Spleen (tissue), 11 donors: ENCODE data around the gene DHRSX. TPM values are rescaled to one million over a fixed set of nuclear protein-coding genes. Genes with fewer than 3 reads are reported as not detected.

Experiments
- DNase-seq: peaks from one replicate; pipeline ENCODE4 v3.0.0-alpha.2; 2020
- H3K27ac ChIP-seq, 8 donors: fragments of 200-600 bp; sonication (generic) in 7 of 8; 1 replicate in 4 of 8; 2 replicates in 4 of 8; pipeline versions ENCODE4 v1.5.0 to v1.8.0; 2016 to 2021; ENCODE audit warnings: inconsistent platforms in 4 of 8, mild to moderate bottlenecking in 4 of 8, moderate library complexity in 1 of 8
- H3K27me3 ChIP-seq, 7 donors: fragments of 200-600 bp; sonication (generic) in 6 of 7; replicated peaks in 1 of 7; 1 replicate in 4 of 7; 2 replicates in 3 of 7; pipeline versions ENCODE4 v1.5.0 to v1.8.0; 2016 to 2021; ENCODE audit warnings: inconsistent platforms in 3 of 7, mild to moderate bottlenecking in 1 of 7
- H3K36me3 ChIP-seq, 6 donors: fragments of 200-600 bp; sonication (generic) in 5 of 6; 1 replicate in 4 of 6; 2 replicates in 2 of 6; pipeline versions ENCODE4 v1.5.0 to v1.8.0; 2016 to 2021; ENCODE audit warnings: inconsistent platforms in 2 of 6
- H3K4me1 ChIP-seq, 6 donors: fragments of 200-600 bp; sonication (generic) in 5 of 6; 1 replicate in 3 of 6; 2 replicates in 3 of 6; pipeline versions ENCODE4 v1.5.0 to v1.8.0; 2016 to 2021; ENCODE audit warnings: inconsistent platforms in 3 of 6
- H3K4me3 ChIP-seq, 8 donors: fragments of 200-600 bp; sonication (generic) in 7 of 8; 1 replicate in 4 of 8; 2 replicates in 4 of 8; pipeline versions ENCODE4 v1.5.0 to v1.8.0; 2016 to 2021; ENCODE audit warnings: inconsistent platforms in 4 of 8, mild to moderate bottlenecking in 4 of 8, moderate library complexity in 2 of 8
- H3K9me3 ChIP-seq, 8 donors: fragments of 200-600 bp; sonication (generic) in 7 of 8; 1 replicate in 4 of 8; 2 replicates in 4 of 8; pipeline versions ENCODE4 v1.5.0 to v1.8.0; 2016 to 2021; ENCODE audit warnings: inconsistent platforms in 4 of 8
- POLR2A ChIP-seq, 3 donors: fragments of 450-650 bp; IDR thresholded peaks; one replicate each; pipeline ENCODE4 v1.5.1; 2017; ENCODE audit warnings: antibody characterized with exemption in 3 of 3, mild to moderate bottlenecking in 1 of 3
- POLR2AphosphoS5 ChIP-seq, 3 donors: sonication (generic); formaldehyde crosslinking; IDR thresholded peaks; one replicate each; pipeline ENCODE4 v1.5.1; 2017; ENCODE audit warnings: antibody characterized with exemption in 3 of 3
- WGBS, 5 donors: extraction: QIAGEN DNeasy Blood & Tissue Kit in 3 of 5; methylation state at CpG; one replicate each; pipeline versions ENCODE4 v1.1.5 to v1.1.7; 2013 to 2018; 5-methylcytosine and 5-hydroxymethylcytosine counted together
- intact Hi-C: fragments of 100-400 bp; cut with DNase I; formaldehyde crosslinking; loops from one replicate; pipeline ENCODE4 v1.15.0; 2023; ENCODE audit warnings: low total_unique reads
- polyA plus RNA-seq, 3 donors: library from polyadenylated mRNA; stranded (reverse); fragments of 200-250 nt; gene quantifications; one replicate each; pipeline ENCODE4 v1.2.1, GENCODE V29; 2013
- total RNA-seq, 7 donors: library from RNA; depleted of rRNA in 3 of 7; stranded (reverse); fragments of >200 nt in 3 of 7; fragmentation: NEBNext Ultra II Directional in 4 of 7; extraction: Animal tissue kit (Norgen Biotek cat#: 25700) in 4 of 7; gene quantifications; one replicate each; pipeline versions ENCODE4 v1.1.0 to v1.2.1, GENCODE V29; 2016 to 2021
- TF ChIP-seq, protein P1 (sequence below), 11 experiments: fragments of 200-600 bp in 7 of 11; fragments of 450-650 bp in 4 of 11; sonication (generic) in 4 of 11; IDR thresholded peaks in 8 of 11; conservative IDR thresholded peaks in 3 of 11; 1 replicate in 7 of 11; 2 replicates in 4 of 11; pipeline versions ENCODE4 v1.4.0 to v1.8.0; 2016 to 2021; ENCODE audit warnings: antibody characterized with exemption in 11 of 11, inconsistent platforms in 4 of 11, mild to moderate bottlenecking in 1 of 11
- donor health status: healthy with polysubstance abuse.
- donor health status: DM: no; HTN: no; CAD: no; lungs with moderate emphysema.
- donor health status: DM: no; HTN: no; CAD: no.
- donor health status: Bipolar disorder and iron deficiency.
- donor health status: healthy.
- donor health status: DM: no; HTN: no; CAD: no.
- donor health status: DM: yes; HTN: yes; CAD: no.

DHRSX gene
- total and polyA plus RNA-seq, 10 donors, result 5.5 to 29.6 (median 23.2) TPM

- 90 to 98% (median 95%) methylated on average over 9 of the region's 9 CpGs for WGBS, 5 donors
- TF ChIP-seq POLR2A (IDR thresholded peaks at IDR 0.05), result no peak
- no peak for TF ChIP-seq POLR2AphosphoS5 (IDR thresholded peaks at IDR 0.05)
- TF ChIP-seq, protein P1, sequence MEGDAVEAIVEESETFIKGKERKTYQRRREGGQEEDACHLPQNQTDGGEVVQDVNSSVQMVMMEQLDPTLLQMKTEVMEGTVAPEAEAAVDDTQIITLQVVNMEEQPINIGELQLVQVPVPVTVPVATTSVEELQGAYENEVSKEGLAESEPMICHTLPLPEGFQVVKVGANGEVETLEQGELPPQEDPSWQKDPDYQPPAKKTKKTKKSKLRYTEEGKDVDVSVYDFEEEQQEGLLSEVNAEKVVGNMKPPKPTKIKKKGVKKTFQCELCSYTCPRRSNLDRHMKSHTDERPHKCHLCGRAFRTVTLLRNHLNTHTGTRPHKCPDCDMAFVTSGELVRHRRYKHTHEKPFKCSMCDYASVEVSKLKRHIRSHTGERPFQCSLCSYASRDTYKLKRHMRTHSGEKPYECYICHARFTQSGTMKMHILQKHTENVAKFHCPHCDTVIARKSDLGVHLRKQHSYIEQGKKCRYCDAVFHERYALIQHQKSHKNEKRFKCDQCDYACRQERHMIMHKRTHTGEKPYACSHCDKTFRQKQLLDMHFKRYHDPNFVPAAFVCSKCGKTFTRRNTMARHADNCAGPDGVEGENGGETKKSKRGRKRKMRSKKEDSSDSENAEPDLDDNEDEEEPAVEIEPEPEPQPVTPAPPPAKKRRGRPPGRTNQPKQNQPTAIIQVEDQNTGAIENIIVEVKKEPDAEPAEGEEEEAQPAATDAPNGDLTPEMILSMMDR (IDR thresholded peaks at IDR 0.05 in 8 of 11, conservative IDR thresholded peaks at IDR 0.05 in 3 of 11), result no peak
- Histone ChIP-seq H3K4me3 (no peak overlapping the region), H3K9me3 (peaks cover 0 to 7% (median 0%) of the 10 kb centered on the region in 8 donors), H3K27ac (no peak overlapping the region), H3K36me3 (no peaks in the 10 kb centered on the region), H3K27me3 (no peaks in the 10 kb centered on the region), H3K4me1 (no peaks in the 10 kb centered on the region)
- intact Hi-C loops, result no loop called here
- no peak for DNase-seq
These were observed 324.5 kb downstream of the DHRSX start for GRCh38 chrX:2176274-2176673.

- Histone ChIP-seq H3K4me1 (no peaks in the 10 kb centered on the region), H3K36me3 (no peaks in the 10 kb centered on the region), H3K4me3 (no peak overlapping the region), H3K27me3 (no peaks in the 10 kb centered on the region), H3K27ac (no peak overlapping the region), H3K9me3 (peaks cover 0 to 39% (median 21%) of the 10 kb centered on the region in 8 donors)
- TF ChIP-seq POLR2A (IDR thresholded peaks at IDR 0.05), result no peak
- no peak for TF ChIP-seq POLR2AphosphoS5 (IDR thresholded peaks at IDR 0.05)
- TF ChIP-seq, protein P1 (IDR thresholded peaks at IDR 0.05 in 8 of 11, conservative IDR thresholded peaks at IDR 0.05 in 3 of 11), result no peak
- WGBS, 5 donors, result 84 to 94% (median 85%) methylated on average over 6 of the region's 6 CpGs
- no peak for DNase-seq
- intact Hi-C loops, result no loop called here
These were observed 328.4 kb downstream of the DHRSX start for GRCh38 chrX:2172359-2172758.

Other genes with a start within 250 kb of the DHRSX start
- 10 to 100 TPM; 39.2 to 65.7 (median 45.1) TPM for gene ZBED1, start within 50 bp of the DHRSX start, total RNA-seq
- gene ZBED1, start within 50 bp of the DHRSX start, polyA plus RNA-seq, result 10 to 100 TPM; 11.3 to 24.2 (median 14.5) TPM
- gene CD99, start 190.3 kb upstream of the DHRSX start, total RNA-seq, result 100 to 1,000 TPM; 109 to 316 (median 180) TPM
- gene CD99, start 190.3 kb upstream of the DHRSX start, polyA plus RNA-seq, result 100 to 1,000 TPM; 101 to 219 (median 189) TPM